A549 treated with GW870086 at 1 μM for 4 hours (cell line): ENCODE data around the gene CLRN1. TPM values are rescaled to one million over a fixed set of nuclear protein-coding genes. Genes with fewer than 3 reads are reported as not detected.

Experiments
- total RNA-seq: library from RNA; stranded (reverse); fragments of 200-300 nt; extraction: Qiagen RNA extraction; gene quantifications from 5 replicates; pipeline ENCODE4 v1.2.3, GENCODE V29; 2022; ENCODE audit warnings: low read depth

CLRN1 gene
- not detected in 5 replicates for total RNA-seq

GRCh38 chr3:150972366-150973071 is at the start of gene CLRN1:
Gene CLRN1, minus strand, starts transcription at chr3:150972727. Its CDS starts 19 bp downstream, at chr3:150972708.

GRCh38 chr3:150905339-150905738 is 67.2 kb downstream of the CLRN1 start, which contains the start of gene MINDY4B:
Gene MINDY4B, minus strand, starts transcription at chr3:150905439. Its CDS starts 0 bp downstream, at chr3:150905439.

Other genes starting within 250 kb of the CLRN1 start
- 15.2 to 19.6 TPM (median 18.3 TPM) in 5 replicates for gene SIAH2, start 209.6 kb downstream of the CLRN1 start, total RNA-seq
- not detected in 5 replicates for gene MINDY4B, start 67.3 kb downstream of the CLRN1 start, total RNA-seq
- 0.33 to 0.69 TPM (median 0.65 TPM) in 5 replicates for gene MED12L, start 112.9 kb upstream of the CLRN1 start, total RNA-seq
- gene GPR171, start 230.5 kb upstream of the CLRN1 start, total RNA-seq = not detected in 5 replicates